ENCODE measurements around the gene GRIK1.

- no peak for TF ChIP-seq CTCF (IDR thresholded peaks at IDR 0.05; ENCODE audit: low read length)
- no peak for TF ChIP-seq EZH2 (IDR thresholded peaks at IDR 0.05; ENCODE audit: borderline replicate concordance, low read length)
These were observed 482 bp downstream of the GRIK1 start for GRCh38 chr21:29939104-29939923.
